ENCODE results near the gene RIPOR2. TPM values are rescaled to one million over a fixed set of nuclear protein-coding genes. Genes with fewer than 3 reads are reported as not detected.

The RIPOR2 gene
- total and polyA plus RNA-seq, 2 donors (not counting 3 experiments of a cell fraction or from before 2014, with no cell fraction given) = 0.10 TPM; not detected in 1

- H3K4me3 ChIP-seq (replicated peaks in 1 of 3; ENCODE audit: insufficient read depth in 1 of 3, low read depth in 1 of 3, low read length in 3 of 3) = no peak overlapping the region
- BruUV-seq (replicated peaks) = no TSS peak
- TF ChIP-seq FOS (IDR thresholded peaks at IDR 0.05; ENCODE audit: borderline replicate concordance, insufficient read depth, low read length) = no peak
- TF ChIP-seq POLR2AphosphoS5 (IDR thresholded peaks at IDR 0.05; ENCODE audit: insufficient read depth, low read depth, low read length) = no peak
- no peak for TF ChIP-seq GATA2 (IDR thresholded peaks at IDR 0.05; ENCODE audit: insufficient read depth, insufficient read length, low read depth, low read length)
- no peak for TF ChIP-seq MAX (IDR thresholded peaks at IDR 0.05; ENCODE audit: insufficient read depth, insufficient read length)
- no peak for TF ChIP-seq CTCF (IDR thresholded peaks at IDR 0.05; ENCODE audit: extremely low read depth in 1 of 2, insufficient read depth in 1 of 2, low read depth in 1 of 2, low read length in 2 of 2)
- no peak for TF ChIP-seq POLR2A (IDR thresholded peaks at IDR 0.05; ENCODE audit: low read depth, low read length)
- TF ChIP-seq MYC (IDR thresholded peaks at IDR 0.05; ENCODE audit: low read depth, low read length) = no peak
- no peak for TF ChIP-seq JUN (IDR thresholded peaks at IDR 0.05; ENCODE audit: borderline replicate concordance, insufficient read depth, insufficient read length, low read depth)
- TF ChIP-seq EZH2 (IDR thresholded peaks at IDR 0.05; ENCODE audit: borderline replicate concordance, low read depth, low read length, severe bottlenecking) = no peak
- H3K36me3 ChIP-seq (ENCODE audit: control insufficient read depth in 2 of 2, extremely low read depth in 1 of 2, insufficient read depth in 2 of 2, low read length in 2 of 2) = no peaks in the 10 kb centered on the region
- no peaks in the 10 kb centered on the region for H3K9me1 ChIP-seq (replicated peaks; ENCODE audit: control insufficient read depth, extremely low read depth, insufficient read depth, low read length)
- no peak overlapping the region for H3K4me2 ChIP-seq (ENCODE audit: insufficient read depth, low read length)
- intact Hi-C loops (cut with micrococcal nuclease) (no loop called here), dilution Hi-C loops (cut with MboI; ENCODE audit: extremely low pct_ligation_motif_present, low sequenced_read_pairs) (no loop called here)
- H3K9ac ChIP-seq (replicated peaks; ENCODE audit: extremely low read depth, insufficient read depth, low read length) = no peak overlapping the region
- no peak overlapping the region for H3K27ac ChIP-seq (ENCODE audit: insufficient read depth, low read depth, low read length)
- no peaks in the 10 kb centered on the region for H3K79me2 ChIP-seq (ENCODE audit: control insufficient read depth, insufficient read depth, low read length)
- peaks cover 0 to under 1% of the 10 kb centered on the region in 2 experiments for H3K27me3 ChIP-seq (ENCODE audit: control insufficient read depth in 2 of 2, insufficient read depth in 2 of 2, low read length in 2 of 2)
- no peak overlapping the region for H2AFZ ChIP-seq (ENCODE audit: low read depth, low read length)
- no peaks in the 10 kb centered on the region for H3K9me3 ChIP-seq (replicated peaks; ENCODE audit: control insufficient read depth, insufficient read depth, low read length)
- DNase-seq (ENCODE audit: low read depth, low spot score) (no peak), FAIRE-seq (no peak)
- ChIA-PET POLR2A (no interaction called here), CTCF (no interaction called here)
- H3K4me1 ChIP-seq (ENCODE audit: control insufficient read depth, extremely low read depth, insufficient read depth, low read length) = no peaks in the 10 kb centered on the region
- no peaks in the 10 kb centered on the region for H4K20me1 ChIP-seq (replicated peaks; ENCODE audit: control insufficient read depth, extremely low read depth, insufficient read depth, low read length)
These were observed 96.8 kb downstream of the RIPOR2 start for GRCh38 chr6:24838994-24839393.

Measured in endothelial cell of umbilical vein (primary cell).